ENCODE results near the gene TOM1L2.
A peak's percentile ranks its signal among the peaks of the same experiment; 100 is the strongest.
"Not testable (repeated sequence)": the region's sequence is repeated elsewhere in the genome, so short reads cannot be mapped to it uniquely, and the experiment has no call there.

The TOM1L2 gene

GRCh38 chr17:17924131-17924856 lies 47.9 kb downstream of the TOM1L2 start:
- DNase-seq (ENCODE audit: low spot score), result no peak

DNA sequence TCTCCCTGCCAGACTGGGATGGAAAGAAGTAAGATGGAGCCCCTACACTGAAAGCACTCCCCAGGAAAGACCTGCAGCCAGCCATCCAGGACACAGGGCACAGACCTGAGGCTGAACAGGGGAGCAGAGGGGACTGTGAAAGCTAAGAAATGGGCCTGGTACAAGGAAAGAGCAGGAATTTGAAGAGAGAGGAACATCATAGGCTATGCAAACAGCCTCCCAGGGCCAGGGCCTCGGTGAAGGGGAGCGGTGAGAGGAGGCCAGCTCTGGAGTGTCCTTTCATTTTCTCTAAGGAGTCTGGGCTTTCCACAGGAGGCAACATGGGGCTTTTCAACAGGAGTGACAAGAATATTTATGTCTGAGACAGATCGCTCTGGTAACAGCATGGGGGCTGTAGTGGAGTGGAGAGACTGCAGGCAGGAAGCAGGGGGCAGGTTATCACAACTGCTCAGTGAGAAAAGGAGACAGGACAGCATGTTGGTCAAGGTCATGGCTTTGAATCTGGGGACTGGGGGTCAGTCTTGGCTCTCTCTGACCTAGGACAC lies 50.1 kb downstream of the TOM1L2 start:
- DNase-seq (ENCODE audit: low spot score), result no peak

DNA sequence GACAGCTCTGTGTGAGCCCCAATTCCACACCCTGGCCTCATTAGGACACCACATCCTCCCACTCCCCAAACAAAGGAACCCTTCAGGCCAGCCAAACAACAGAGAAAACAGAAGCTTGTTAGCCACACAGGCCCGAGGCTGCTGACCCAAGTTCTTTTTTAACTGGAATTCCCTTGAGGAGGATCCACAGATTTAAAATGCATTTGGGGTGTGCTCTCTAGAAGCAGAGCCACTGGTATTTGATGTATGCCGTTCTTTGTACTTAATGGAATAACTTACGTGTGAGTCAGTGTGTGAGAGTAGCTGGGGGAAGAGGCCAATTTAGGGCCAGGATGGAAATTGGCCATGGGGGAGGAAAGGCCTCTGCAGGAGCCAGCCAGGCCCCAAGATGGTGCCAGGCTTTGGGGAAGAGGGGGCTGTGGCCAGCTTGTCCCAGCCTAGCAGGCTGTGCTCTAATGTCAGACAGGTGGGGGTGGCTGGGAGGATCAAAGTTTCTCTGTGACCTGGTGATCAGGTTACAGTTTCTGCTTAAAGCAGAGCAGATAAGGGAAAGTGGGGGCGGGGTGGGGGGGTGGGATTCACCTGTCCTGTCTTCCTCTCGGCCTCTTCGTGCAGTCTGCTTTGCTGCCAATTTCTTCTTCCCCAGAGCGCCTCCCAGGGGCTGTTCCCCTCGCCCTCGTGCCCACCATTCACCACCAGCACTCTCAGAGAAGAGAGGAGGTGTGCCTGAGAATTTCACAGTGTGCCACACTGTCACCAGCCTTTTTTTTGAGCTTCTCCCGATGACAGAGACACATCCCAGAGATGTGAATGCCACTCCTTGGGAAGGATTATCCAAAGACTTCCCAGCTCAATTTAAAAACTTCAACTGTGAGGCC lies 50.8 kb downstream of the TOM1L2 start:
- no peak for DNase-seq (ENCODE audit: low spot score)

DNA sequence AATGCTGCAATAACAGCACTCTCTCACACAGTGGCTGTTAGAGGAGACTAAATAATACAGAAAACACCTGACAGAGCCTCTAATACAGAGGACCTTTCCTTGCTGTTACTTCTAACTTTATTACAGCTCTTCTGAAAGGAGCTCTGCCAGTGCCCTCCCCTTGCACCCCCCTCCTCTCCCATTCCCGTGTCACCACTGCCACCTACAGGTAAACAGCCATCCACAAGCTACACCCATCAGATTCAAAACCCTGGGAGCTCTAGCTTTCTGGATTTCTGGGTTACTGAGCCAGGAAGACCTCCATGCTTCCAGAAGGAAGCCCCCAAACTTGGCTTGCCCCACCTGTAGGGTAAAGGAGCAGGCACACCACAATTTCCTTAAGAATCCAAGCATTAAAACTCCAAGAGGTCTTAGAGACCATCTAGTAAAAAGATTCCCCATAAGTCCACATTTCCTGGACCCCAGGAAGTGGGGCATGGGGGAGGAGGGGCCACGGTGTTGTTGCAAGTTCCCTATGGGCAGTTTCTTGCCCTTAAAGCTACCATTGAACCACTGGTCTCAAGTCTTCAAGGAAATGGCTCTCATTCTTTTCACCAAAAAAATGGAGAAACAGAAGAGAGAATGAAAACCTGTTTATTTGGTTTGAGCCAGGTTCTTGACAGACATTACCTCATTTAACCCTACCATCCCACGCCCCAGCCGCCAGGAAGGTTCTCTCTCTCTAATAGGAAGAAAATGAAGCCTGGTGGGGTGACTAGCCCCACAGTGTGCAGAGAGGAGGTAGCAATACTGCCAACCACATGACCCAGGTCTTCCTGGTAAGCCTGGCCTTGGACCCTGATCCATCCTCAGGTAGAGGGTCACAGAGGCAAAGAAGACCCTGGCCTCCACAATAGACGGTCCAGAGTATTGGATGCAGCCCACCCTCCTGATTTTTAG lies 52.8 kb downstream of the TOM1L2 start:
- peak; percentile 72 for DNase-seq (ENCODE audit: low spot score)

DNA sequence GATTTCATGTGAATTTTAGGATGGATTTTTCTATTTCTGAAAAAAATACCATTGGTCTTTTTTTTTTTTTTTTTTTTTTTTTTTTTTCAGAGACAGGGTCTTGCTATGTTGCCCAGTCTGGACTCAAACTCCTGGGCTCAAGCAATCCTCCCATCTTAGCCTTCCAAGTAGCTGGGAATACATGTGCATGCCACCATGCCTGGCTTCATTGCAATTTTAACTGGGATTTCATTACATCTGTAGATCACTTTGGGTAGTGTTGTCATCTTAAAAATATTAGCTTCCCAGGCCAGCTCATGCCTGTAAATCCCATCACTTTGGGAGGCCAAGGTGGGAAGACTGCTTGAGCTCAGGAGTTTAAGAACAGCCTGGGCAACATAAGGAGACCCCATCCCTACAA lies 54.8 kb downstream of the TOM1L2 start:
- DNase-seq (ENCODE audit: low spot score), result no peak

DNA sequence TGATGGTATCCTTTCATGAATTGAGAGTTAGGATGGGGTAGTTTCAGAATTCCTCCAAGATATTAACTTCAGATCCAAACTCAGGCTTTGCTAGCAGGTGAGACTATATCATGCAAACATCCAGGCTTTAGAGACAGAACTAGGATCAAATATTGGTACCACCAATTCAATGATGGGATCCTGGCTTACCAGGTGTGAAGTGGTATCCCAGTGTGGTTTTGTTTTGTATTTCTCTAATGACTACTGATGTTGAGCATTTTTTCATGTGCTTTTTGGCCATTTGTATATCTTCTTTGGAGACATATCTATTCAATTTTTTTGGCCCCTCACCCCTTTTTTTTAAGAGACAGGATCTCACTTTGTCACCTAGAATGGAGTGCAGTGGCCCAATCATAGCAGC lies 57.0 kb downstream of the TOM1L2 start:
- DNase-seq (ENCODE audit: low spot score), result no peak

DNA sequence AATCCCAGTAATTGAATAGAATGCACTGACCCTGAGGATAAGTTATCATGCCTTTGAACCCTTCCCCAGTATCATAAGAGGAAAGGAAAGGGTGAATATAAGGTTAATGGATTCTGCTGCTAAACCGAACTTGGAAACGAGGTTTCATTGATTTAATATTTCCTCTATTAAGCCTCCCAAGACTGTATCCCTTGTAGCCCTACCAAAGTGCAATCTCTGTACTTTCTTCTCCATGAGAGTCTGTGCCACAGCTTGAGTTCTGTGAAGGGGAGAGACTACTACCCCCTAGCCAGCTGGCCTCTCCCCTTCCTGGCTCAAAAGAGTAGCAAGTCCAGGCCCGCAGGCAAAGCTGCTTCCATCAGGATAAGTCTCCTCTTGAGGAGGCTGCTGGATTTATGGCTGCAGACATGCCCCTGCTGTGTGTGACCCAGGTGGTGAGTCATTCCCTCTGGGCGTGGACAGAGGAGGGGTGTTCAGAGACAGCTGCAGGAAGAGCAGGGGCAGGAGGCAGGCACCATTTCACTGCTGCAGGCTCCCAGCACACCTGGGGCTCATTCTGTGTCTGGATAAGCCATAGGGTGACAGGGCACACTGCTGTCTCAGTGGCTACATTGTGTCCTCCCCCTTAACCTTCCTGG lies 58.4 kb downstream of the TOM1L2 start:
- DNase-seq (ENCODE audit: low spot score), result peak; percentile 42

DNA sequence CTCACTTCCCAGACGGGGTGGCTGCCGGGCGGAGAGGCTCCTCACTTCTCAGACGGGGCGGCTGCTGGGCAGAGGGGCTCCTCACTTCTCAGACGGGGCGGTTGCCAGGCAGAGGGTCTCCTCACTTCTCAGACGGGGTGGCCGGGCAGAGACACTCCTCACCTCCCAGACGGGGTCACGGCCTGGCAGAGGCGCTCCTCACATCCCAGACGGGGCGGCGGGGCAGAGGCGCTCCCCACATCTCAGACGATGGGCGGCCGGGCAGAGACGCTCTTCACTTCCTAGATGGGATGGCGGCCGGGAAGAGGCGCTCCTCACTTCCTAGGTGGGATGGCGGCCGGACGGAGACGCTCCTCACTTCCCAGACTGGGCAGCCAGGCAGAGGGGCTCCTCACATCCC lies 59.9 kb downstream of the TOM1L2 start:
- not testable (repeated sequence) for DNase-seq (ENCODE audit: low spot score)

GRCh38 chr17:17911001-17911613 lies 61.1 kb downstream of the TOM1L2 start:
- DNase-seq (ENCODE audit: low spot score), result no peak

GRCh38 chr17:17910060-17910459 lies 62.1 kb downstream of the TOM1L2 start:
- no peak for DNase-seq (ENCODE audit: low spot score)

DNA sequence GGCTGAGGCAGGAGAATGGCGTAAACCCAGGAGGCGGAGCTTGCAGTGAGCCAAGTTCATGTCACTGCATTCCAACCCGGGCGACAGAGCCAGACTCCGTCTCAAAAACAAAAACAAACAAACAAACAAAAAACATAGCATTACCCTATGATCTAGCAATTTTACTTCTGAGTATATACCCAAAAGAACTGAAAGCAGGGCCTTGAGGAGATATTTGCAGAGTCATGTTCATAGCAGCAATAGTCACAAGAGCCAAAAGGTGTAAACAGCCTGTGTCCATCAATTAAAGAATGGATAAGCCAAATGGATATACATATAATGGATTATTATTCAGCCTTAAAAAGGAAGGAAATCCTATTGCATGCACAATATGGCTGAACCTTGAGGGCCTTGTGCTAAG lies 63.1 kb downstream of the TOM1L2 start:
- DNase-seq (ENCODE audit: low spot score), result no peak

DNA sequence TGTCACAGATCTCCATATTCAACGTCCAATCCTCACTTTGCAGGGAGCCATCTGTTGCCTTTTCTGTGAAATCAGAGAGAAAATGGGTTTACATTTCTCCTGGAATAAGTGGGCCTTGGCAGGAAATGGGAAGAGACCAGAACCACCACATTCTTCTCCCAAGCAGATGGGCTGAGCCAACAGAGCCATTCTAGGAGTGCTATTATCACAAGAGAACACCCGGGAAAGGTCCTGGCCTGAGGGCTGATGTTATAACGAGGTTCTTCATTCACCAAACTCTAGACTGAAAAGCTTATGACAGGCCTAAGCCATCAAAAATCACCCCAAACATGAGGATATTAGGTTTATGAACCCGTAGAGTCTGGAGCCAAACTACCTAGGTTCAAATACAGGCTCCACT lies 64.7 kb downstream of the TOM1L2 start:
- no peak for DNase-seq (ENCODE audit: low spot score)

DNA sequence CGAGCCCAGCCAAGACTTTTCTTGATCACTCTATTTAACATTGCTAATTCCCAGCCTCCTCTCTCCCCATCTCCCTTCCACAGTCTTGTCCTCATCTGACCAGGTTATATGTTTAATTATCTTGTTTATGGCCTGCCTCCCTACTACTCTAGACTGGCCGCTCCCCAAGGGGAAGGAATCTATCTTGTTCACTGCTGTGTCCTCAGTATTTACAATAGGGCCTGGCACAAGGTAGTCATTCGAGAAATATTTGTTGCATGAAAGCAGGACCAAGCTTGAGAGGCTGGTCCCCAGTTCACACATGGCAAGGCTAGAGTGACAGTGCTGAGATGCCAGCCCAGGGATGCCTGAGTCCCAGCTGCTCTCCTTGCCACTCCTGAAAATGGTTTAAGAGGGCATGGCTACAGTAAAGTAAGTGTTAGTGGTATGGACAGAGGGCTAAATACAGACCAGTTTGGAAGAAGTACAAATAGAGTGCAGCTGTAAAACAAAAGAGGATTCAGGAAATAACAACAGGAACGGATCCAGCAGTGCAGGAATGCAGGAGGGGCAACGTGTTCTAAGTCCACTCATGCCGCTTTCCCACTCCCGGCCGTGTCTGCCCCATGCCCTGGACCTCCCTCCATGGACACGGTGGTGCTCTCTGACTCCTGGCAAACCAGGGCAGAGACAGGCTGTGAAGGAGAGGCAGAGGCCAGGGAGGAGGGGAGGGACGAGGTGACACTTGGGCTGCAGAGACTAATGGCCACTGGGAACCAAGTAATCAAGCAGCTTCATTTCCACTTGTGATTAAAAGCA lies 65.6 kb downstream of the TOM1L2 start:
- no peak for DNase-seq (ENCODE audit: low spot score)

DNA sequence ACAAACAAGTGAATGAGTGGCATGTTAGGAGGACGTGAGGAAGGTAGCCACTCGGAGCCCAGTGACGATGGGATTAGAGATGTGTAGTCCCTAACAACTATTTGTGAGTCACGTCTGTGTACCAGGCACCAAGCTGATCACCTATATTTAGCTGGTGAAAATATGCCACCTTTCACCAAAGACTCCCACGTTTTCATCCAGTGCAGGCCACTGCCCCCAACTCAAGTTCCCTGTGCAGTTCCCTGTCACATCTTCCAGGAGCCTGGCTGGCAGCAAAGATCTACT lies 67.2 kb downstream of the TOM1L2 start:
- DNase-seq (ENCODE audit: low spot score), result no peak

DNA sequence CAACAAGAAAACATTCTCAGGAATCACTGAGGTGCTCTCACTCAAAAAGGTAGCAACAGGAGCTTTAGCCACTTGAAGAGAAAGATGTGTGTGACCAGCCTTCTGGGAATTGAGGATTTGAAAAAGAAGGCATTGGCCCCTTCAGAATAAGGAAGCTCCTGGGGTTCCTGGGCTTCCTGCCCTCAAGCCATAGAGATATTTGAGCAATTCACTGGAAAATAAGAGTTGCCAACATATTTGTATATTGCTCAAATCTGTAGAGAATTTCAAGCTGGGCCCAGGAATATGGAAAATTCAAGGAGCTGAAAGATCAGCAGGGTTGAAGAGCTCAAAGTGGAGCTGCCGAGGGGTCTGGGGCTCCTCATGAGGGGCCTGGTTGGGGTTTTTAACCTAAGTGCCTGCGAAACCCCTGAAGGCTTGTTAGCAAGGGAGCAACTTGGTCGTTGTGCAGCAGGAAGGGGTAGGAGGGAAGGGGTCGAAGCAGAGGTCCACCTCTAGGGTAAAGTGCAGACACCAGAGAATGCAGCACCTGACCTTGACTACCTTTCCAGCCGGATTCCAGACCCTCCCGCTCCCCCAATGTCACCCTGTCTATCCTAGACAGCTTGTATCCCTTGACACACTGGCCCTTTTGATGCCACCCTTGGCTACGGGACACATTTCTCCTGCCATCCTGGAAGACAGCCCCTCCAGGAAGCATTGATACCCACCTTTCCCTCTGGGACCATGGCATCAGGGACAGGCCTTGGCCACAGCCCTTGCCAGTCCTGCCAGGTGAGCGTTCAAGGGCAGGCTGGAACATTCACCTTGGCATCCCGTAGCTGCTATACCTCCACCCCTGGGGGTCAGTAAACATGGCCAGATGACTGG lies 67.8 kb downstream of the TOM1L2 start:
- no peak for DNase-seq (ENCODE audit: low spot score)

- DNase-seq (ENCODE audit: low spot score), result no peak
These were observed 69.3 kb downstream of the TOM1L2 start for GRCh38 chr17:17902877-17903276.

DNA sequence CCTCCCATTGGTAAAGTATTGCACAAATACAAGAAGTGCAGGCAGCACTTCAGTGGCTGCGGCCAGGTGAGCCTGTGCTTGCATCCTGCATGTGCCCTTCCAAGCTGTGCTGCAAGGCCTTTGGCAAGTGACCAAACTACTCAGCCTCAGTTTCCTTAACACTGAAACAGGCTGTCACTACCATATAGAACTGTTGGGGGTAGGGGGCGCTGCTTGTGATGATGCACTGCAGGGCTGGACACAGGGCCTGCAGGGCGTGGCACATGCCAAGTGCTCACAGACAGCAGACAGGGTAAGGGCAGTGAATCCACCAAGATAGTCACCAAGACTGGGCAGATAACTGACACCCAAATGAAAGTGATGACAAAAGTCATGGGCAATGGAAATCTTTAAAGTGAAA lies 69.8 kb downstream of the TOM1L2 start:
- no peak for DNase-seq (ENCODE audit: low spot score)

DNA sequence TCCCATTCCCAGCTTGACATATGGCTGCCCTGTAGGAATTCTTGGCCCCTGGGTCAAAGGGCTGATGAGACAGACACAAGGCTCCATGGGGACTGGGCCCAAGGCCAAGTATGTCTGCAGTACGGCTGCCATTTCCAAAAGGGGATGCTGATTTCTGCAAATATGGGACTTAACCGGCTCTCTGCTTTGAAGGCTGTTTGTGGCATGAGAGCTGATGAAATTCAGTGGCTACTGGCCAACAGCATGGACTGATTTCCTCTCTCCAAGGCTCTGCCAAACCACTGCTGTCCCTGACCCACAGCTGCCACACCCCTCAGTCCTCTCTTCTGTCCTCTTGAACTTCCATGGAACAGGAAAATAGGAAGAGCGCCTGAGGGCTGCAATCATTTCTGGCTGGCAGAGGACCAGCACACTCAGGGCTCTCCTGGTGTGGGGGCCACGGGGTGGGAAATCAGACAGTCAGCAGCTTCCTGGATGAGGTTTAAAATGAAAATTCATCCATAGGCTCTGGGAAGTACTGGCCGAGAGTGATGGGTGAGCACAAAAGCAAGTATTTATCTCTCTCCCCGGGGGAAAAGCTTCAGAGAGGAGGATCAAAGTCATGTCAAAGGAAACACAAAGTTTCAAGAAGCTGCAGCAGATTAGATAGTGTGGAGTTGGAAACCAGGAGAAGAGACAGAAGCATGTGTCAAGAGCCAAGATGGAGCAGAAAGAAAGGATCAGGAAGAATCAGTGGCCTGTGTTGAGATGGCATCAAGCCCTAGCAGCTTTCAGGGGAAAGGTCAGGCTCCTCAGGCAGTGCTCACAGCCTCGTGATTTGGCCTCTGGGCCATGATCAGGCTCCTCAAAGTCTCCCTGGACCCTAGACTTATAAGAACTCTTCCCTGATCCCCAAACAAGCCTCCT lies 71.3 kb downstream of the TOM1L2 start:
- no peak for DNase-seq (ENCODE audit: low spot score)
